BE2C (cell line): ENCODE measurements around the gene SMR3A.

Experiments
- DNase-seq: peaks from one replicate; pipeline ENCODE4 v3.0.0-alpha.2; 2020
- H3K27me3 ChIP-seq: fragments of 250-450 bp; sonication (Bioruptor Pico); 2 replicates; pipeline ENCODE4 v1.5.1; 2020; ENCODE audit warnings: mild to moderate bottlenecking
- H3K36me3 ChIP-seq: fragments of 250-450 bp; sonication (Bioruptor Pico); 2 replicates; pipeline ENCODE4 v1.5.1; 2020; ENCODE audit warnings: mild to moderate bottlenecking
- H3K4me1 ChIP-seq: fragments of 250-450 bp; sonication (Bioruptor Pico); 2 replicates; pipeline ENCODE4 v1.5.1; 2020
- H3K4me3 ChIP-seq: 2 replicates; pipeline ENCODE4 v1.5.1; 2011; ENCODE audit warnings: low read depth, low read length
- H3K9me3 ChIP-seq: fragments of 250-450 bp; sonication (Bioruptor Pico); 2 replicates; pipeline ENCODE4 v1.5.1; 2020
- TF ChIP-seq, protein P1 (sequence below): IDR thresholded peaks from 2 replicates; pipeline ENCODE4 v1.5.1; 2012; ENCODE audit warnings: mild to moderate bottlenecking, low read depth, low read length

SMR3A gene

DNA sequence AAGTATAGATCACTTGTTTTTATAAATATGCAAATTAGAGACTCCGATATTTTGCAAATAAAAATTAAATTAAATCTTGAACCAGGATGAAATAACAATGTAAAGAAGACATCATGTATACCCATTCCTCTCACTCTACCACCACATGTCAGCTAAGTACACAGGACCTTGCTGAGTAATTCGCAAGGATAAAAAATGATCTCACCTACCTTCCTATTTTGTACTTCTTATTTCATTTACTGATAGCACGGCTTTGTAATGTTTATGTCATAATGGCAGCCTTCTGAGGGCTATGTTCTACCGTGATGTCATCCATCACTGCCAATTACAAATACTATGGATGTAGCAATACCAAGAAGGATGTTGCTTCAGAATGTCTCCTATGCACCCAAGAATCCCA lies 11.4 kb downstream of the SMR3A start:
- TF ChIP-seq, protein P1, sequence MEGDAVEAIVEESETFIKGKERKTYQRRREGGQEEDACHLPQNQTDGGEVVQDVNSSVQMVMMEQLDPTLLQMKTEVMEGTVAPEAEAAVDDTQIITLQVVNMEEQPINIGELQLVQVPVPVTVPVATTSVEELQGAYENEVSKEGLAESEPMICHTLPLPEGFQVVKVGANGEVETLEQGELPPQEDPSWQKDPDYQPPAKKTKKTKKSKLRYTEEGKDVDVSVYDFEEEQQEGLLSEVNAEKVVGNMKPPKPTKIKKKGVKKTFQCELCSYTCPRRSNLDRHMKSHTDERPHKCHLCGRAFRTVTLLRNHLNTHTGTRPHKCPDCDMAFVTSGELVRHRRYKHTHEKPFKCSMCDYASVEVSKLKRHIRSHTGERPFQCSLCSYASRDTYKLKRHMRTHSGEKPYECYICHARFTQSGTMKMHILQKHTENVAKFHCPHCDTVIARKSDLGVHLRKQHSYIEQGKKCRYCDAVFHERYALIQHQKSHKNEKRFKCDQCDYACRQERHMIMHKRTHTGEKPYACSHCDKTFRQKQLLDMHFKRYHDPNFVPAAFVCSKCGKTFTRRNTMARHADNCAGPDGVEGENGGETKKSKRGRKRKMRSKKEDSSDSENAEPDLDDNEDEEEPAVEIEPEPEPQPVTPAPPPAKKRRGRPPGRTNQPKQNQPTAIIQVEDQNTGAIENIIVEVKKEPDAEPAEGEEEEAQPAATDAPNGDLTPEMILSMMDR: no peak

DNA sequence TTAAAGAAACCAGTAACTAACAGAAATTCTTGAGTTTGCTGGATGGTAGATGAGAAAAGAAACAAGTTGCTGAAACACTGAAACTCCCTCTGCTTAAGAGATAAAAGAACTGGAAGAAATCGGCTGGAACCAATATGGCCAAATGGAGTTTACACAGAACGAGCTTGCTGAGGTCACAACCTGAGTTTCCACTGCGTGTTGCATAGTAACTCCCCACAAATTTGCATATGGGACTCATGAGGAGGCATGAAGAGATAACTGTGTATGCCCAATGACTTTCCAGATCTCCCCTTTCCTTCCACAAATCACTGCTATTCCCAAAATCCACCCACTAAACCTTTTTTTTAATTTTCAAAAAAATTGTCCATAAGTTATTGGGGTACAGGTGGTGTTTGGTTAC lies 12.2 kb downstream of the SMR3A start:
- Histone ChIP-seq H3K36me3 (no peaks in the 10 kb centered on the region), H3K27me3 (peaks cover 3% of the 10 kb centered on the region; the same call in 1 of the 2 replicates), H3K4me1 (no peaks in the 10 kb centered on the region), H3K9me3 (no peaks in the 10 kb centered on the region), H3K4me3 (no peak overlapping the region)
- TF ChIP-seq, protein P1: no peak
- no peak for DNase-seq

More for the DNA sequence above, 11.4 kb downstream of the SMR3A start:
- Histone ChIP-seq H3K27me3 (peaks cover 3% of the 10 kb centered on the region; the same call in 1 of the 2 replicates), H3K9me3 (no peaks in the 10 kb centered on the region), H3K36me3 (no peaks in the 10 kb centered on the region), H3K4me1 (no peaks in the 10 kb centered on the region), H3K4me3 (no peak overlapping the region)
- no peak for DNase-seq

DNA sequence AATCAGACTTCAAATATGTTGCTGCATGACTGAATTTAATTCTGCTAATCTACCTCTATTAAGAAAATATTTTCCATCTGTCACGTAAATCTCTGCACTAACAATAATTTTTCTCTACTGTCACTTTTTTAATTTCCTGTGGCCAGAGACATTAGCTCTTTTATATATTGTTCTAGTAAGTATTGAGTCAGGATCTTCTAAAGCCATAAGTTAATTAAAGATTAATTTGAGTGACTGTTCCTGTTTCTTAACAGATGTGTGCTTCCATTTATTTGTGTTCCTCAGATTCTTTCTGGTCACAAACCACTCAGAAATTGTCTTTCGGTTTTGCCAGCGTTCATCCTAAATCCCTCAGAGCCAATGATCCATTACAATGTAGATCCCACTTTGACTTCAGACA lies 20.0 kb downstream of the SMR3A start:
- no peaks in the 10 kb centered on the region for H3K4me1 ChIP-seq
- TF ChIP-seq, protein P1: no peak
- H3K27me3 ChIP-seq: no peaks in the 10 kb centered on the region
- no peaks in the 10 kb centered on the region for H3K9me3 ChIP-seq
- no peaks in the 10 kb centered on the region for H3K36me3 ChIP-seq
- no peak overlapping the region for H3K4me3 ChIP-seq
- DNase-seq: no peak

DNA sequence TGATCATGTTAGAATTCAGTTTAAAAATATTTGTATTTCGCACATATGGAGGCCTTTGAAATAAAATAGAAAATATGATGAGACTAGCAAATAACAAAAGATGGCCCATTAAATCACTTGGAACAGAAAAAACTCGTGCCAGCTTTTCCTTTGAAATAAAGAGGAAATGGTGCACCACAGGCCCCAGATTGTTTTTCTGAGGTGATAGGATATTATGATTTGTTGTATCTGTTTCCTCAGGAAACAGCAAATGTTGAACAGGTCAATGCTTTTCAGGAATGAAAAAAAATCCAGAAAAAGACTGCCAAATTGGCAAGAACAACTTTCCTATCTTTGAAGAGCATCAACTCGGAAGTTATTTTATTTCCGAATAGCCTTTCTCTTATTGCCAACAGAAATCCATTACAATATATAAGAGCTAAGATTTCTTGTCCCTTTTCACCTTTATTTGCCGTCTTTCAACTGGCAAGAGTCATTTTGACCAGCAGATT lies 22.2 kb downstream of the SMR3A start, which contains the start of gene SMR3B:
TSS of gene SMR3B (plus strand) at position 441 of the 491 bp plus-strand sequence. CDS start 1,380 bp downstream, outside the sequence.
- no peaks in the 10 kb centered on the region for H3K27me3 ChIP-seq

DNA sequence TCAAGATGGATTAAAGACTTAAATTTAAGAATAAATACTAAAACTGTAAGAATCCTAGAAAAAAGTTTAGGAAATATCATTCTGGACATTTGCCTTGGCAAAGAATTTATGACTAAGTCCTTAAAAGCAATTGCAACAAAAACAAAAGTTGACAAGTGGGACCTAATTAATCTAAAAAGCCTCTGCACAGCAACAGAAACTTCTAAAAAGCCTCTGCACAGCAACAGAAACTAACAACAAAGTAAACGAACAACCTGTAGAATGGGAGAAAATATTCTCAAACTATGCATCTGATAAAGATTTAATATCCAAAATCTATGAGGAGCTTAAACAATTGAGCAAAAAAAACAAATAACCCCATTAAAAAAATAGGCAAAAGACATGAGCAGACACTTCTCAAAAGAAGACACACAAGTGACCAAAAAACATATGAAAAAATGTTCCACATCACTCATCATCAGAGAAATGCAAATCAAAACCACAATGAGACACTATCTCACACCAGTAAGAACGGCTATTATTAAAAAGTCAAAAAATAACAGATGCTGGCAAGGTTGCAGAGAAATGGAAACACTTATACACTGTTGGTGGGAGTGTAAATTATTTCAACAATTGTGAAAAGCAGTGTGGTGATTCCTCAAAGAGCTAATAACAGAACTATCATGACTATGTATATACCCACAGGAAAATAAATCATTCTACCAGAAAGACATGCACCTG lies 31.7 kb downstream of the SMR3A start:
- DNase-seq: no peak
- TF ChIP-seq, protein P1: no peak
- Histone ChIP-seq H3K27me3 (no peaks in the 10 kb centered on the region), H3K4me3 (no peak overlapping the region), H3K36me3 (no peaks in the 10 kb centered on the region), H3K9me3 (no peaks in the 10 kb centered on the region), H3K4me1 (no peaks in the 10 kb centered on the region)

More for the DNA sequence above, 22.2 kb downstream of the SMR3A start, which contains the start of gene SMR3B:
- no peaks in the 10 kb centered on the region for H3K9me3 ChIP-seq
- no peaks in the 10 kb centered on the region for H3K36me3 ChIP-seq
- H3K4me1 ChIP-seq: no peaks in the 10 kb centered on the region
- no peak within 1 kb of the TSS for H3K4me3 ChIP-seq
- TF ChIP-seq, protein P1: no peak
- no peak for DNase-seq

DNA sequence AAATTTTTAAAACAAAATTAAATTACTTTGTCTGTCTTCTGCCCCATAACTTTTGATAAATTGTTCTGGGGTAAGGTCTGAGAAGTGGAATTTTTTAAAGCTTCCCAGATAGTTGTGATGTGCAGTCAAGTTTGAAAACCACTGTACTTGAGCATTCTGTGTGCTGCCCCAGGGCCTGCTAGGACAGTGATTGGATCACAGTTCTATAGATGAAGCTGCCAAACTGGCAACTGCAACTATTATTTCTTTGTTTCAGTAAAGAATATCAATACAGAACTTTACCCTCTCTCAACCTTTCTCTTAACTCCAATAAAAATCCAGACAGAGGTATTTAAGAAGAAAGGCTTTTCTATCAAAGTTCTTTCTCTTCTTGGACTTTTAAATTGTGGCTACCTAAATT lies 37.0 kb downstream of the SMR3A start, which contains the start of gene OPRPN:
TSS of gene OPRPN (plus strand) at position 361 of the 400 bp plus-strand sequence. CDS start 1,346 bp downstream, outside the sequence.
- Histone ChIP-seq H3K4me3 (no peak within 1 kb of the TSS), H3K4me1 (no peaks in the 10 kb centered on the region), H3K27me3 (no peaks in the 10 kb centered on the region), H3K36me3 (no peaks in the 10 kb centered on the region), H3K9me3 (no peaks in the 10 kb centered on the region)
- TF ChIP-seq, protein P1: no peak
- DNase-seq: no peak
